H1 (cell line): ENCODE measurements around the gene CEACAM1.

Experiments used
- EP300 ChIP-seq, 2 experiments: IDR thresholded peaks; 1 replicate in 1 of 2; 2 replicates in 1 of 2; pipeline ENCODE4 v1.6.1; 2011 to 2012; ENCODE audit warnings: low read depth in 2 of 2, low read length in 2 of 2, mild to moderate bottlenecking in 2 of 2, borderline replicate concordance in 1 of 2, inconsistent platforms in 1 of 2, moderate library complexity in 1 of 2
- TAF1 ChIP-seq: IDR thresholded peaks from 2 replicates; pipeline ENCODE4 v1.6.1; 2011; ENCODE audit warnings: mild to moderate bottlenecking, low read depth, low read length

- TF ChIP-seq EP300 (IDR thresholded peaks at IDR 0.05; ENCODE audit: borderline replicate concordance in 1 of 2, low read depth in 2 of 2, low read length in 2 of 2) (no peak), TAF1 (peak; percentile 25; the same call in 1 of the 2 replicates)
Measured at GRCh38 chr19:42471554-42472249, 56.6 kb downstream of the CEACAM1 start.
